Spleen (tissue), 13 donors: Measurements from ENCODE around the gene ZFYVE16. TPM values are rescaled to one million over a fixed set of nuclear protein-coding genes. Genes with fewer than 3 reads are reported as not detected.

Experiments used
- DNase-seq: peaks from one replicate; pipeline ENCODE4 v3.0.0-alpha.2; 2020
- H3K27ac ChIP-seq, 8 donors: fragments of 200-600 bp; sonication (generic) in 7 of 8; 1 replicate in 4 of 8; 2 replicates in 4 of 8; pipeline versions ENCODE4 v1.5.0 to v1.8.0; 2016 to 2021; ENCODE audit warnings: inconsistent platforms in 4 of 8, mild to moderate bottlenecking in 4 of 8, moderate library complexity in 1 of 8
- H3K27me3 ChIP-seq, 7 donors: fragments of 200-600 bp; sonication (generic) in 6 of 7; replicated peaks in 1 of 7; 1 replicate in 4 of 7; 2 replicates in 3 of 7; pipeline versions ENCODE4 v1.5.0 to v1.8.0; 2016 to 2021; ENCODE audit warnings: inconsistent platforms in 3 of 7, mild to moderate bottlenecking in 1 of 7
- H3K36me3 ChIP-seq, 6 donors: fragments of 200-600 bp; sonication (generic) in 5 of 6; 1 replicate in 4 of 6; 2 replicates in 2 of 6; pipeline versions ENCODE4 v1.5.0 to v1.8.0; 2016 to 2021; ENCODE audit warnings: inconsistent platforms in 2 of 6
- H3K4me1 ChIP-seq, 6 donors: fragments of 200-600 bp; sonication (generic) in 5 of 6; 1 replicate in 3 of 6; 2 replicates in 3 of 6; pipeline versions ENCODE4 v1.5.0 to v1.8.0; 2016 to 2021; ENCODE audit warnings: inconsistent platforms in 3 of 6
- H3K4me3 ChIP-seq, 8 donors: fragments of 200-600 bp; sonication (generic) in 7 of 8; 1 replicate in 4 of 8; 2 replicates in 4 of 8; pipeline versions ENCODE4 v1.5.0 to v1.8.0; 2016 to 2021; ENCODE audit warnings: inconsistent platforms in 4 of 8, mild to moderate bottlenecking in 4 of 8, moderate library complexity in 2 of 8
- H3K9me3 ChIP-seq, 8 donors: fragments of 200-600 bp; sonication (generic) in 7 of 8; 1 replicate in 4 of 8; 2 replicates in 4 of 8; pipeline versions ENCODE4 v1.5.0 to v1.8.0; 2016 to 2021; ENCODE audit warnings: inconsistent platforms in 4 of 8
- POLR2A ChIP-seq, 3 donors: fragments of 450-650 bp; IDR thresholded peaks; one replicate each; pipeline ENCODE4 v1.5.1; 2017; ENCODE audit warnings: antibody characterized with exemption in 3 of 3, mild to moderate bottlenecking in 1 of 3
- POLR2AphosphoS5 ChIP-seq, 3 donors: sonication (generic); formaldehyde crosslinking; IDR thresholded peaks; one replicate each; pipeline ENCODE4 v1.5.1; 2017; ENCODE audit warnings: antibody characterized with exemption in 3 of 3
- WGBS, 5 donors: extraction: QIAGEN DNeasy Blood & Tissue Kit in 3 of 5; methylation state at CpG; one replicate each; pipeline versions ENCODE4 v1.1.5 to v1.1.7; 2013 to 2018; 5-methylcytosine and 5-hydroxymethylcytosine counted together
- intact Hi-C: fragments of 100-400 bp; cut with DNase I; formaldehyde crosslinking; loops from one replicate; pipeline ENCODE4 v1.15.0; 2023; ENCODE audit warnings: low total_unique reads
- long read RNA-seq, 2 donors: transcript quantifications; one replicate each; lab custom pipeline, GENCODE V29; 2026
- polyA plus RNA-seq, 3 donors: library from polyadenylated mRNA; stranded (reverse); fragments of 200-250 nt; gene quantifications; one replicate each; pipeline ENCODE4 v1.2.1, GENCODE V29; 2013
- total RNA-seq, 7 donors: library from RNA; depleted of rRNA in 3 of 7; stranded (reverse); fragments of >200 nt in 3 of 7; fragmentation: NEBNext Ultra II Directional in 4 of 7; extraction: Animal tissue kit (Norgen Biotek cat#: 25700) in 4 of 7; gene quantifications; one replicate each; pipeline versions ENCODE4 v1.1.0 to v1.2.1, GENCODE V29; 2016 to 2021
- TF ChIP-seq, protein P1 (sequence below), 11 experiments: fragments of 200-600 bp in 7 of 11; fragments of 450-650 bp in 4 of 11; sonication (generic) in 4 of 11; IDR thresholded peaks in 8 of 11; conservative IDR thresholded peaks in 3 of 11; 1 replicate in 7 of 11; 2 replicates in 4 of 11; pipeline versions ENCODE4 v1.4.0 to v1.8.0; 2016 to 2021; ENCODE audit warnings: antibody characterized with exemption in 11 of 11, inconsistent platforms in 4 of 11, mild to moderate bottlenecking in 1 of 11
- donor health status: healthy with polysubstance abuse.
- donor health status: DM: no; HTN: no; CAD: no; lungs with moderate emphysema.
- donor health status: DM: no; HTN: no; CAD: no.
- donor health status: Bipolar disorder and iron deficiency.
- donor health status: healthy.
- donor health status: DM: no; HTN: no; CAD: no.
- donor health status: DM: yes; HTN: yes; CAD: no.

The ZFYVE16 gene
- total RNA-seq (10 to 100 TPM; 41.3 to 67.8 (median 55.8) TPM), polyA plus RNA-seq (10 to 100 TPM in 1 of 3 donors, 1 to 10 TPM in 2; 8.5 to 12.2 (median 9.5) TPM)
- long read RNA-seq, donor 1, full-length matches to known transcripts: 1 of 24 reads
- long read RNA-seq, donor 1, partial matches to known transcripts: 23 of 24 reads
- long read RNA-seq, donor 1, other reads (novel, unspliced or antisense): 0 of 24 reads
- long read RNA-seq, donor 2, partial matches to known transcripts: 5 of 5 reads
- long read RNA-seq, donor 2, other reads (novel, unspliced or antisense): 0 of 5 reads

DNA sequence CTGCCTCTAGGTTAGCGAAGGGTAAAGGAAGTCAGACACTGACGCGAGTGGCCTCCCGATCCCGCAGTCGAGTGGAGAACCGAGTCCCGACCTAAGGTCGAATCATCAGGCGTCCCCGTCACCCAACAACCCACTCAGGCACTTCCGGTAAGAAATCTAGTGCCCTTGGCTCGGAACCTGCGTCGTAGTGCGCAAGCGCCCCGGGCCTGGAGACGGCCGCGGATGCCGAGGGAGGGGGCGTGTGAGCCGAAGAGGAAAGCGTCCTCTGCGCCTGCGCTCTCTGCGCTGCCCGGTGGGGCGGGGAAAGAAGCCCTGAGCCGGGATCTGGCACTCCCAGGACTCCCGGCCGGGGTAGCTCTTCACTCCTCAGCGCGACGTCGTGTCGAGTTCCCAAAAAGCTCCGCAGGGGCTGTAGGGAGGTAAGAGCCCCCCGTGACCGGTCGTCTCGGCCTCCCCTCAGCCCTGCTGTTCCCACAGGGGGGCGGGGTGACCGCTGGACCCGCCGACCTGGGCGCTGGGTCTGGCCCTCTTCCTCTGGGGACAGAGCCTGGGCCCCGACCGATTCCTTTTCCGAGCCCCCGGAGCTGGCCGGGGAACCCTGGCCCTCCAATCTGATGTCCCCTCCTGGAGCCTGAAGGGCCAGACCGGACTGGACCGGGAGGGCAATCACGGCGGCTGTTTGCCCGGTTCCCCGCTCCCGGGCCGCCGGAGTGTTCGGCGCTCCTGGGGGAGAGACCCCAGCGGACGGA lies at the start of gene ZFYVE16:
Gene ZFYVE16, plus strand, starts transcription at position 330 of the 749 bp plus-strand sequence. CDS start 26,084 bp downstream, outside the sequence.
- Histone ChIP-seq H3K27ac (peak within 1 kb of the TSS; percentile 72 to 99 (median 98)), H3K4me1 (peaks cover 12 to 53% (median 34%) of the 10 kb centered on the region in 6 donors), H3K9me3 (no peaks in the 10 kb centered on the region), H3K36me3 (peaks cover 0 to 8% (median 0%) of the 10 kb centered on the region in 6 donors), H3K27me3 (no peaks in the 10 kb centered on the region), H3K4me3 (peak within 1 kb of the TSS; percentile 46 to 89 (median 81))
- intact Hi-C loops: no loop called here
- peak; percentile 95 to 97 (median 96) for TF ChIP-seq POLR2AphosphoS5 (IDR thresholded peaks at IDR 0.05)
- peak in 2 of 3 donors; percentile 53 to 71 for TF ChIP-seq POLR2A (IDR thresholded peaks at IDR 0.05)
- TF ChIP-seq, protein P1, sequence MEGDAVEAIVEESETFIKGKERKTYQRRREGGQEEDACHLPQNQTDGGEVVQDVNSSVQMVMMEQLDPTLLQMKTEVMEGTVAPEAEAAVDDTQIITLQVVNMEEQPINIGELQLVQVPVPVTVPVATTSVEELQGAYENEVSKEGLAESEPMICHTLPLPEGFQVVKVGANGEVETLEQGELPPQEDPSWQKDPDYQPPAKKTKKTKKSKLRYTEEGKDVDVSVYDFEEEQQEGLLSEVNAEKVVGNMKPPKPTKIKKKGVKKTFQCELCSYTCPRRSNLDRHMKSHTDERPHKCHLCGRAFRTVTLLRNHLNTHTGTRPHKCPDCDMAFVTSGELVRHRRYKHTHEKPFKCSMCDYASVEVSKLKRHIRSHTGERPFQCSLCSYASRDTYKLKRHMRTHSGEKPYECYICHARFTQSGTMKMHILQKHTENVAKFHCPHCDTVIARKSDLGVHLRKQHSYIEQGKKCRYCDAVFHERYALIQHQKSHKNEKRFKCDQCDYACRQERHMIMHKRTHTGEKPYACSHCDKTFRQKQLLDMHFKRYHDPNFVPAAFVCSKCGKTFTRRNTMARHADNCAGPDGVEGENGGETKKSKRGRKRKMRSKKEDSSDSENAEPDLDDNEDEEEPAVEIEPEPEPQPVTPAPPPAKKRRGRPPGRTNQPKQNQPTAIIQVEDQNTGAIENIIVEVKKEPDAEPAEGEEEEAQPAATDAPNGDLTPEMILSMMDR (IDR thresholded peaks at IDR 0.05 in 8 of 11, conservative IDR thresholded peaks at IDR 0.05 in 3 of 11): peak in 5 of 11 experiments; percentile 18 to 45 (median 39)
- peak; percentile 99 for DNase-seq
- 0 to 1% (median 0%) methylated on average over 25 to 66 of the region's 66 CpGs for WGBS, 5 donors

DNA sequence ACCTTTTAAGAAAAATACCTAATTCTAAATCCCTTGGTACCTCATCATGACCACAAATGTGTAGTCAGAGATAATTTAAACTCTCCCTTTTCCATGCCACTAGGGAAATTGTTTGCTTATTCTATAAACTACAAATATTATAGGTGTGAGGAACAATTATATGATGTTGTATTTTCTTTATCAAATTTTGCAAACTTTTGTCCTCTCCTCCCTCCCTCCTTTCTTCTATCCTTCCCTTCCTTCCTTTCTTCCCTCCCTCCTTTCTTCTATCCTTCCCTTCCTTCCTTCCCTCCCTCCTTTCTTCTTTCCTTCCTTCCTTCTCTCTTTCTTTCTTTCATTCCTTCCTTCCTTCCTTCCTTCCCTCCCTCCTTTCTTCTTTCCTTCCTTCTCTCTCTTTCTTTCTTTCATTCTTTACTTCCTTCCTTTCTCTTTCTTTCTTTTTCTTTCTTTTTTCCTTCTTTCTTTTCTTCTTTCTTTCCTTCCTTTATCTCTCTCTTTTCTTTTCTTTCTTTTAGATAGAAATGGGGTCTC lies 46.9 kb upstream of the ZFYVE16 start:
- TF ChIP-seq POLR2A (IDR thresholded peaks at IDR 0.05) (no peak), POLR2AphosphoS5 (IDR thresholded peaks at IDR 0.05) (no peak)
- TF ChIP-seq, protein P1 (IDR thresholded peaks at IDR 0.05 in 8 of 11, conservative IDR thresholded peaks at IDR 0.05 in 3 of 11): no peak

DNA sequence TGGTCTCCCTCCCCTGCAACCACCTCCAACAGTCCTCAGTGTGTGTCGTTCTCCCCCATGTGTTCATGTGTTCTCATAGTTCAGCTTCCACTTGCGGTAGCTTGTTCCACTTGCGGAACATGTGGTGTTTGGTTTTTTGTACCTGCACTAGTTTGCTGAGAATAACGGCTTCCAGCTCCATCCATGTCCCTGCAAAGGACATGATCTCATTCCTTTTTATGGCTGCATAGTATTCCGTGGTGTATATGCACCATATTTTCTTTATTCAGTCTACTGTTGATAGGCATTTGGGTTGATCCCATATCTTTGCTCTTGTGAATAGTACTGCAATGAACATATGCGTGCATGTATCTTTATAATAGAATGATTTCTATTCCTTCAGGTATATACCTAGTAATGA lies 43.0 kb upstream of the ZFYVE16 start:
- DNase-seq: no peak
- Histone ChIP-seq H3K27me3 (no peaks in the 10 kb centered on the region), H3K27ac (no peak overlapping the region), H3K9me3 (no peaks in the 10 kb centered on the region), H3K4me3 (no peak overlapping the region), H3K4me1 (peaks cover 0 to 4% (median 0%) of the 10 kb centered on the region in 6 donors), H3K36me3 (no peaks in the 10 kb centered on the region)
- no peak for TF ChIP-seq POLR2A (IDR thresholded peaks at IDR 0.05)
- TF ChIP-seq POLR2AphosphoS5 (IDR thresholded peaks at IDR 0.05): no peak
- intact Hi-C loops: no loop called here
- WGBS, 5 donors: 89 to 93% (median 90%) methylated on average over 6 of the region's 6 CpGs

More for the DNA sequence above, 46.9 kb upstream of the ZFYVE16 start:
- Histone ChIP-seq H3K27ac (no peak overlapping the region), H3K4me3 (no peak overlapping the region), H3K27me3 (no peaks in the 10 kb centered on the region), H3K9me3 (no peaks in the 10 kb centered on the region), H3K4me1 (no peaks in the 10 kb centered on the region), H3K36me3 (no peaks in the 10 kb centered on the region)
- DNase-seq: no peak
- intact Hi-C loops: no loop called here

DNA sequence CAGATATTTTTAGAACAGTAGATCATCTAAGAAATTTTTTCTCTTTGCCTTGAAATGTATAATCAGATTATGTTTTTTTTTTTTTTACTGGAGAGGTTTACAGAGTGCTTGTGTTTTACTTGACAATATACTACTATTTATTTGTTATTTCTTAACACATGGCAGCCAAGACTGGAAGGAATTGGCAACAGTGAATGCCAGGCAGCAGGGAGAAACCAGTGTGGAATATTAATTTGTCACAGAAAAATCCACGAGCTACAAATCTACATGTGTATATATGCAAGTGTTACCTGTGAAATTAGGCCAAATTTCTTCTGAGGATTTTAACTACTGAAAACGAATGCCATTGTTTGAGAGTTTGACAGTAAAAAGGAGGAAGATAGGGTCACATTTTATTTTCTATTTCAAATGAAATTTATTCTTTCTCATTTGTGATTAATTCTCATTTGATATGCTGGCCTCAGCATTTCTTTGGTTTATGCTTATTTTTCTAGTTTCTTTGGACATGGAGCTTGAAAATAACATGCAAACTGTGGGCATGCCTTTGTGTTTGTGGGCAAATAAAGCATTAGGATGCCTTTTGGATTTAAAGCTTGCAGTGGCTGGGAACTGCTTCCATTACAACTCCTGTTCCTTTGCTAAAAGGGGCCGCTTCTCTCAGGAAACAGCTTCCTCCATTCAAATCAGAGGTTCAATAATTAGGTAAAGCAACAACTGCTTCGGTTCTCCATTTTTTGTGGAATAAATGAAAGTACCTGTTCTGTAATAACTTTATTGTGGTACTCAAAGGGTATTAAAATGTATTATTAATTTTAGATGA lies 39.0 kb upstream of the ZFYVE16 start:
- WGBS, 5 donors: 77 to 92% (median 82%) methylated on average over 4 of the region's 4 CpGs
- peaks cover 0 to 14% (median 3%) of the 10 kb centered on the region in 6 donors for H3K4me1 ChIP-seq
- no peak overlapping the region for H3K27ac ChIP-seq
- intact Hi-C loops: no loop called here
- DNase-seq: no peak
- no peaks in the 10 kb centered on the region for H3K36me3 ChIP-seq
- no peaks in the 10 kb centered on the region for H3K9me3 ChIP-seq
- no peaks in the 10 kb centered on the region for H3K27me3 ChIP-seq
- TF ChIP-seq, protein P1 (IDR thresholded peaks at IDR 0.05 in 8 of 11, conservative IDR thresholded peaks at IDR 0.05 in 3 of 11): no peak
- no peak for TF ChIP-seq POLR2A (IDR thresholded peaks at IDR 0.05)
- no peak for TF ChIP-seq POLR2AphosphoS5 (IDR thresholded peaks at IDR 0.05)
- H3K4me3 ChIP-seq: no peak overlapping the region
